Skeletal muscle satellite cell (primary cell): ENCODE measurements around the gene PACRG.

Source experiments
- H3K27me3 ChIP-seq: 2 replicates; pipeline ENCODE4 v1.7.0; 2013; ENCODE audit warnings: low read length; ENCODE audit not compliant: control insufficient read depth, insufficient read depth
- H3K36me3 ChIP-seq: 2 replicates; pipeline ENCODE4 v1.7.0; 2013; ENCODE audit warnings: mild to moderate bottlenecking, control low read depth, low read length; ENCODE audit not compliant: insufficient read depth
- H3K4me1 ChIP-seq: 2 replicates; pipeline ENCODE4 v1.7.0; 2013; ENCODE audit warnings: low read length; ENCODE audit not compliant: control insufficient read depth, insufficient read depth
- H3K4me2 ChIP-seq: 2 replicates; pipeline ENCODE4 v1.7.0; 2013; ENCODE audit warnings: mild to moderate bottlenecking, low read length
- H3K4me3 ChIP-seq: 2 replicates; pipeline ENCODE4 v1.7.0; 2013; ENCODE audit warnings: low read length
- H3K9ac ChIP-seq: 2 replicates; pipeline ENCODE4 v1.7.0; 2013; ENCODE audit warnings: mild to moderate bottlenecking, low read depth, low read length, moderate library complexity
- H3K9me3 ChIP-seq: replicated peaks from 2 replicates; pipeline ENCODE4 v1.7.0; 2013; ENCODE audit warnings: mild to moderate bottlenecking, control low read depth, low read length

The PACRG gene

GRCh38 chr6:163336961-163337360, 609.2 kb downstream of the PACRG start:
- H3K27me3 ChIP-seq: no peaks in the 10 kb centered on the region
- no peak overlapping the region for H3K4me3 ChIP-seq
- no peaks in the 10 kb centered on the region for H3K9me3 ChIP-seq

GRCh38 chr6:163337958-163338357, 610.2 kb downstream of the PACRG start:
- Histone ChIP-seq H3K4me2 (no peak overlapping the region), H3K4me3 (no peak overlapping the region), H3K9ac (no peak overlapping the region), H3K9me3 (no peaks in the 10 kb centered on the region), H3K36me3 (no peaks in the 10 kb centered on the region), H3K27me3 (no peaks in the 10 kb centered on the region), H3K4me1 (peaks cover 29% of the 10 kb centered on the region)

More at GRCh38 chr6:163336961-163337360, 609.2 kb downstream of the PACRG start:
- no peaks in the 10 kb centered on the region for H3K36me3 ChIP-seq
- peaks cover 23% of the 10 kb centered on the region for H3K4me1 ChIP-seq
- H3K9ac ChIP-seq: no peak overlapping the region
- H3K4me2 ChIP-seq: no peak overlapping the region

- H3K4me2 ChIP-seq: peak overlapping the region; percentile 58
- no peaks in the 10 kb centered on the region for H3K36me3 ChIP-seq
- H3K27me3 ChIP-seq: no peaks in the 10 kb centered on the region
- H3K9me3 ChIP-seq: no peaks in the 10 kb centered on the region
- H3K4me3 ChIP-seq: peak overlapping the region; percentile 5
- peaks cover 29% of the 10 kb centered on the region for H3K4me1 ChIP-seq
- peak overlapping the region; percentile 72 for H3K9ac ChIP-seq
These were observed 611.1 kb downstream of the PACRG start for GRCh38 chr6:163338671-163339405.

GRCh38 chr6:163339466-163339865, 611.7 kb downstream of the PACRG start:
- no peaks in the 10 kb centered on the region for H3K36me3 ChIP-seq
- H3K27me3 ChIP-seq: no peaks in the 10 kb centered on the region
- no peak overlapping the region for H3K4me3 ChIP-seq
- H3K4me2 ChIP-seq: peak overlapping the region; percentile 58
- H3K9me3 ChIP-seq: no peaks in the 10 kb centered on the region
- peaks cover 25% of the 10 kb centered on the region for H3K4me1 ChIP-seq
- H3K9ac ChIP-seq: peak overlapping the region; percentile 72

GRCh38 chr6:163340201-163340887, 612.6 kb downstream of the PACRG start:
- H3K27me3 ChIP-seq: no peaks in the 10 kb centered on the region

GRCh38 chr6:163341224-163342061, 613.7 kb downstream of the PACRG start:
- Histone ChIP-seq H3K9ac (peak overlapping the region; percentile 16), H3K4me1 (peaks cover 30% of the 10 kb centered on the region), H3K36me3 (no peaks in the 10 kb centered on the region), H3K9me3 (no peaks in the 10 kb centered on the region), H3K4me3 (no peak overlapping the region), H3K27me3 (no peaks in the 10 kb centered on the region), H3K4me2 (peak overlapping the region; percentile 44)

More at GRCh38 chr6:163340201-163340887, 612.6 kb downstream of the PACRG start:
- no peak overlapping the region for H3K4me3 ChIP-seq
- no peak overlapping the region for H3K4me2 ChIP-seq
- no peaks in the 10 kb centered on the region for H3K36me3 ChIP-seq
- no peak overlapping the region for H3K9ac ChIP-seq
- H3K9me3 ChIP-seq: no peaks in the 10 kb centered on the region
- H3K4me1 ChIP-seq: peaks cover 25% of the 10 kb centered on the region

- no peaks in the 10 kb centered on the region for H3K9me3 ChIP-seq
- H3K4me2 ChIP-seq: no peak overlapping the region
- H3K9ac ChIP-seq: no peak overlapping the region
- H3K27me3 ChIP-seq: no peaks in the 10 kb centered on the region
- H3K36me3 ChIP-seq: no peaks in the 10 kb centered on the region
- no peak overlapping the region for H3K4me3 ChIP-seq
- peaks cover 42% of the 10 kb centered on the region for H3K4me1 ChIP-seq
These were observed 615.1 kb downstream of the PACRG start for GRCh38 chr6:163342571-163343539.

- Histone ChIP-seq H3K9ac (no peak overlapping the region), H3K4me1 (peaks cover 42% of the 10 kb centered on the region), H3K36me3 (no peaks in the 10 kb centered on the region), H3K4me3 (no peak overlapping the region), H3K27me3 (no peaks in the 10 kb centered on the region), H3K9me3 (no peaks in the 10 kb centered on the region), H3K4me2 (no peak overlapping the region)
These were observed 615.8 kb downstream of the PACRG start for GRCh38 chr6:163343609-163344008.

GRCh38 chr6:163344411-163344810, 616.6 kb downstream of the PACRG start:
- Histone ChIP-seq H3K4me3 (no peak overlapping the region), H3K9ac (no peak overlapping the region), H3K4me2 (no peak overlapping the region), H3K4me1 (peaks cover 40% of the 10 kb centered on the region), H3K36me3 (no peaks in the 10 kb centered on the region), H3K27me3 (no peaks in the 10 kb centered on the region), H3K9me3 (no peaks in the 10 kb centered on the region)

GRCh38 chr6:163345931-163346330, 618.2 kb downstream of the PACRG start:
- Histone ChIP-seq H3K36me3 (no peaks in the 10 kb centered on the region), H3K9ac (peak overlapping the region; percentile 49), H3K27me3 (no peaks in the 10 kb centered on the region), H3K9me3 (no peaks in the 10 kb centered on the region), H3K4me1 (peaks cover 38% of the 10 kb centered on the region), H3K4me2 (peak overlapping the region; percentile 52), H3K4me3 (no peak overlapping the region)
